ENCODE data around the gene ROR1. TPM values are rescaled to one million over a fixed set of nuclear protein-coding genes. Genes with fewer than 3 reads are reported as not detected.

Gene ROR1
- total RNA-seq, 6 donors from 2014 or later = 19.7 to 39.8 (median 28.5) TPM

DNA sequence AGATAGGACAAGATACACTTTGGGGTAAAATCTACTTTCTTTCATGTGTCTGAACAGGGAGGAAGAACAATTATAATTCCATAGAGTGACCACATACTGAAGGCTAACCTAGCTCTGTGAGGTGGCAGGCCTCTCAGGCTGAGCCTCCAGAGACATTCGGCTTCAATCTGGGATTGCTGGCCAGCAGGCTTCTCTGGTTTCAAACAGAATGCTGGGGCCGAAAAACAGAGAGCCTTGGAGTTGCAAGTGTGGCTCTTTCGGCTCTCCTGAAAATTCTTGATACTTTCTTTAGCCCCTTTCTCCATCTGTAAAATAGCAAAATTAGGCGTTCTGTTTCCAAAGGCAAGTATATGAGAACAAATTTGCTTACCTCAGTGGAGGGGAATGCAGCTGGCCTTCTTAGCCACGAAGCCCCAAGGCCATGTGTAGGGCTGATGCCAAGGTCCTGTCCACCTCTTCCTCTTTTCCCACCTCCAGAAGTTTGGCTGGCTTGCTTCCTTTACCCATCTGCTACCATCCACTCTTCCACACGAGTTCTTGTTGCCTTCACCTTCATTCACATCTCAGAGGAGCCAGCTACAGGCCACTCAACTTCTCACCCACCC lies 399.6 kb downstream of the ROR1 start:
- ATAC-seq (ENCODE audit: low FRiP score in 2 of 2) = peak in 1 of 2 donors; percentile 19
- 68 to 71% methylated on average over 6 of the region's 6 CpGs for WGBS, 2 donors
- no peak overlapping the region for H3K4me3 ChIP-seq
- no peak for DNase-seq
- TF ChIP-seq, protein P1, sequence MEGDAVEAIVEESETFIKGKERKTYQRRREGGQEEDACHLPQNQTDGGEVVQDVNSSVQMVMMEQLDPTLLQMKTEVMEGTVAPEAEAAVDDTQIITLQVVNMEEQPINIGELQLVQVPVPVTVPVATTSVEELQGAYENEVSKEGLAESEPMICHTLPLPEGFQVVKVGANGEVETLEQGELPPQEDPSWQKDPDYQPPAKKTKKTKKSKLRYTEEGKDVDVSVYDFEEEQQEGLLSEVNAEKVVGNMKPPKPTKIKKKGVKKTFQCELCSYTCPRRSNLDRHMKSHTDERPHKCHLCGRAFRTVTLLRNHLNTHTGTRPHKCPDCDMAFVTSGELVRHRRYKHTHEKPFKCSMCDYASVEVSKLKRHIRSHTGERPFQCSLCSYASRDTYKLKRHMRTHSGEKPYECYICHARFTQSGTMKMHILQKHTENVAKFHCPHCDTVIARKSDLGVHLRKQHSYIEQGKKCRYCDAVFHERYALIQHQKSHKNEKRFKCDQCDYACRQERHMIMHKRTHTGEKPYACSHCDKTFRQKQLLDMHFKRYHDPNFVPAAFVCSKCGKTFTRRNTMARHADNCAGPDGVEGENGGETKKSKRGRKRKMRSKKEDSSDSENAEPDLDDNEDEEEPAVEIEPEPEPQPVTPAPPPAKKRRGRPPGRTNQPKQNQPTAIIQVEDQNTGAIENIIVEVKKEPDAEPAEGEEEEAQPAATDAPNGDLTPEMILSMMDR (IDR thresholded peaks at IDR 0.05) = no peak
- TF ChIP-seq POLR2A (IDR thresholded peaks at IDR 0.05) (no peak), EP300 (IDR thresholded peaks at IDR 0.05) (no peak), POLR2AphosphoS5 (IDR thresholded peaks at IDR 0.05) (no peak)
- peaks cover 12 to 26% (median 19%) of the 10 kb centered on the region in 4 donors for H3K4me1 ChIP-seq
- no peaks in the 10 kb centered on the region for H3K9me3 ChIP-seq
- H3K27ac ChIP-seq = peak overlapping the region in 2 of 4 donors; percentile 19 to 44
- H3K36me3 ChIP-seq = peaks cover 0 to 9% (median 0%) of the 10 kb centered on the region in 4 donors
- H3K27me3 ChIP-seq = no peaks in the 10 kb centered on the region

DNA sequence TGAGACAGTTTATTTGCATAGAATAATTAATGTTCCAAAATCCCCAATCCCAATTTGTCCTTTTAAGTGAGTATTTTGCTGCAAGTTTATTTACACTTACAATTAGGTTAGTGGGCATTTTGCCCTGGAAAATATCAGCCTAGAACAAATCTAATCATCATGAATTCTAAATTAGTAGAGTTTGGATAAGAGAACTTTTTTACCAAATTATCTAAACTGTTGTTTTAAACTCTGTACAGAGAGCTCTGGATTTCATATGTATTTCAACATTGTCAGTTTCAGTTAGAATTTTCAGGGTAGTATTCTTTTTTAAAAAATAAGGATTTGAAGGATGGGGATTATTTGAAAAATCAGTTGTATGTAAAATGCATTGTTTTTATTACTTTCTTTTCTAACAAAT lies 401.8 kb downstream of the ROR1 start:
- no peak for ATAC-seq (ENCODE audit: low FRiP score in 2 of 2)
- Histone ChIP-seq H3K36me3 (peaks cover 0 to 10% (median 0%) of the 10 kb centered on the region in 4 donors), H3K27ac (no peak overlapping the region), H3K27me3 (no peaks in the 10 kb centered on the region), H3K4me1 (peaks cover 12 to 26% (median 19%) of the 10 kb centered on the region in 4 donors), H3K9me3 (no peaks in the 10 kb centered on the region), H3K4me3 (no peak overlapping the region)
- no peak for DNase-seq
- TF ChIP-seq POLR2A (IDR thresholded peaks at IDR 0.05) (no peak), POLR2AphosphoS5 (IDR thresholded peaks at IDR 0.05) (no peak), EP300 (IDR thresholded peaks at IDR 0.05) (no peak)
- TF ChIP-seq, protein P1 (IDR thresholded peaks at IDR 0.05) = no peak

DNA sequence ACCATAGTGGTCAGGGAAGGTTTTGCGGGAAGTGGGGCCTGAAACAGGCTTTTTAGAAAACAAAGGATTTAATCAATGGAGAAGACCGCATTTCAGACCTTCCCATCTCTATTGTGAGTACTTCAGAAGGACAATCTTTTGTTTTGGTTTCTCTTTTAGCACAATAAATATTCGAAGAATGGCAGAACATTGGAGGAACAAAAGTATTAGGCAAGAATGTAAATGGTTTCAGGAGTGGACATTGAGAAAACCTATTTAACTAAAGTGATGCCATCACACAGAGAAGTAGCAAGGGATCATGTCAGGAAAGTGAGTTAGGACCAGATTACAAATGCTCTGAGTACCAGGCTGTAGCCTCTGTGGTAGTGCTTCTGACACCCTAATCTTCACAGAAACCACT lies 402.8 kb downstream of the ROR1 start:
- H3K36me3 ChIP-seq = peaks cover 0 to 10% (median 0%) of the 10 kb centered on the region in 4 donors
- no peak for ATAC-seq (ENCODE audit: low FRiP score in 2 of 2)
- no peak for DNase-seq
- 69 to 72% methylated on average over 3 of the region's 3 CpGs for WGBS, 2 donors
- H3K27me3 ChIP-seq = no peaks in the 10 kb centered on the region
- H3K4me1 ChIP-seq = peaks cover 8 to 20% (median 12%) of the 10 kb centered on the region in 4 donors
- no peaks in the 10 kb centered on the region for H3K9me3 ChIP-seq
- H3K27ac ChIP-seq = no peak overlapping the region
- no peak overlapping the region for H3K4me3 ChIP-seq
- TF ChIP-seq, protein P1 (IDR thresholded peaks at IDR 0.05) = no peak
- no peak for TF ChIP-seq EP300 (IDR thresholded peaks at IDR 0.05)
- TF ChIP-seq POLR2A (IDR thresholded peaks at IDR 0.05) = no peak
- TF ChIP-seq POLR2AphosphoS5 (IDR thresholded peaks at IDR 0.05) = no peak

DNA sequence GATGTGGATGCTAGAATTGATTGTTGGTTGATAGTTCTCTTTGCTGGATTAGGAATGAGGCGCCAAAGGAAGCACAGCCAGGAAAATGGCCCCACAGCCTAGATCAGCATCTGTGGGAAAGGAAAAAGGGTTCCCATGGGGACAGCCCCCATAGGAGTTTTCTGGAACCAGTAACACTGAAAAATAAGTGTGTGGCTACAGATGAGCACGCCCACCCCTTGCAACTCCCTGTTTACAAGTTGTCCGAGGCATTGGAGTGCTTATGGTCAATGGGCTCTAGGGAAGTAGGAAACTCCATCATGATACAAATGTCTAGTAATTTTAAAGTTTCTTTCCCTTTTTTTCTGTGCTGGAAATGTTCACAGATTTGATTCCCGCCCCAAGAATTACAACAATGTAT lies 405.8 kb downstream of the ROR1 start:
- H3K36me3 ChIP-seq = peaks cover 0 to 10% (median 0%) of the 10 kb centered on the region in 4 donors
- H3K4me3 ChIP-seq = no peak overlapping the region
- H3K4me1 ChIP-seq = no peaks in the 10 kb centered on the region
- WGBS, 2 donors = 87 to 92% methylated on average over 4 of the region's 4 CpGs
- H3K27ac ChIP-seq = no peak overlapping the region
- no peaks in the 10 kb centered on the region for H3K27me3 ChIP-seq
- TF ChIP-seq POLR2A (IDR thresholded peaks at IDR 0.05) (no peak), POLR2AphosphoS5 (IDR thresholded peaks at IDR 0.05) (no peak), EP300 (IDR thresholded peaks at IDR 0.05) (no peak)
- TF ChIP-seq, protein P1 (IDR thresholded peaks at IDR 0.05) = no peak
- ATAC-seq (ENCODE audit: low FRiP score in 2 of 2) (no peak), DNase-seq (no peak)
- no peaks in the 10 kb centered on the region for H3K9me3 ChIP-seq

DNA sequence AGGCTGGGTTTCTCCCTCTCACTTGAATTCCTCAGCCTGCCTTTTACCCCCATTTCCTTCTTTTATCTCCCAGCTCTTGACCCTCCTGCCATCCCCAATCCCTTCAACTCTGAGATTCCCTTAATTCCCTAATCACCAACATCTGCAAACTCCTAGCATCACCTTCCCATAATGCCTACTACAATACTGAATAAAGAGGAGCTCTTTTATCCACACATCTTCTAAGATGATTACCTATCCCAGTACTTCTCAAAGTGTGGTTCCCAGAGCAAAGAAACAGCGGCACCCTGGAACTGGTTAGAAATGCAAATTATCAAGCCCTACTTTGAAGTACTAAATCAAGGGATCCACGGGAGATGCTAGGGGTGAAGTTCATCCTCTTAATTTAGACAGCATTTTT lies 408.4 kb downstream of the ROR1 start:
- Histone ChIP-seq H3K27me3 (no peaks in the 10 kb centered on the region), H3K4me3 (no peak overlapping the region), H3K9me3 (no peaks in the 10 kb centered on the region), H3K36me3 (peaks cover 0 to 10% (median 0%) of the 10 kb centered on the region in 4 donors), H3K4me1 (no peaks in the 10 kb centered on the region), H3K27ac (no peak overlapping the region)
- TF ChIP-seq, protein P1 (IDR thresholded peaks at IDR 0.05) = no peak
- no peak for DNase-seq
- 81 to 92% methylated on average over 2 of the region's 2 CpGs for WGBS, 2 donors
- ATAC-seq (ENCODE audit: low FRiP score in 2 of 2) = no peak
